Measurements from ENCODE around the gene PRKCB. TPM values are rescaled to one million over a fixed set of nuclear protein-coding genes. Genes with fewer than 3 reads are reported as not detected.

PRKCB gene
- total RNA-seq, 4 donors from 2014 or later, result 2.0 to 8.6 (median 4.0) TPM

DNA sequence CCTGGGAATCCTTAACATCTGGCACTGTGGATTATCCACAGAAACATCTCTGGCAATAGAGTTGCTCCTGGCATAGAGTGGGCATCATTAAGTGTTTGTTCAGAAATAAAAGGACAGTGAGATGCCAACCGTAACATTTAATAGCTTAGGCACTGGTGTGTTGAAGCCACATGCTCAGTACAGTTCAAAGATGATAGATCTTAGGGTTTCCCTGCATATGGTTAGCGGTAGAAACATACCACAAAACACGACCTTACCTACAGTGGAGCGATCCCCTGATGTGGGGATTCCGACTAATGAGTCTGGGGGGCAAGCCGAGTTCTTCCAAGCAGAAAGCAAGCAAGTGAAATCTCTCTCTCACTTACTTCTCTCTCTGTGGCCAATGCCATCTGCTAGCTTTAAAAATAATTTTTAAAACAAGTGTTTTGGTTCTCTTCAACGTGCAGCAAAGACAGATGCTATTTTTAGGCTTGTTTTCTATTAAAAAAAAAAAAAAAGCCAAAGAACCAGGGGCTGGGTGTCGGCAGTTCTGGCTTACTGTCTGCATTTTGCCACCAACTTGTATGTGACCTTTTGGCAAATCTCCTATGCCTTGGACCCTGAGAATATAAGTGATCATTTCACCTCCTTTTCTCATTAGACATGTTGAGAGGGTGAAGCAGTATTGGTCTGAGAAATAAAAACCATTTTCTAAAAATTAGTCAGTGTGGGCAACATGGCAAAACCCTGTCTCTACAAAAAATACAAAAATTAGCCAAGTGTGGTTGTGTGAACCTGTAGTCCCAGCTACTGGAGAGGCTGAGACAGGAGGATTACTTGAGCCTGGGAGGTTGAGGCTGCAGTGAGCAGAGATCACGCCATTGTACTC is 331.1 kb downstream of the PRKCB start:
- Histone ChIP-seq H3K4me3 (replicated peaks in 1 of 3) (no peak overlapping the region), H3K27ac (no peak overlapping the region), H3K9me3 (no peaks in the 10 kb centered on the region), H3K36me3 (no peaks in the 10 kb centered on the region), H3K27me3 (no peaks in the 10 kb centered on the region), H3K4me1 (no peaks in the 10 kb centered on the region)
- WGBS, 2 donors, result 85% methylated on average over 9 of the region's 9 CpGs
- DNase-seq, result no peak
- intact Hi-C loops (cut with DNase I), result no loop called here
- TF ChIP-seq POLR2A (IDR thresholded peaks at IDR 0.05), result no peak
- TF ChIP-seq, protein P1, sequence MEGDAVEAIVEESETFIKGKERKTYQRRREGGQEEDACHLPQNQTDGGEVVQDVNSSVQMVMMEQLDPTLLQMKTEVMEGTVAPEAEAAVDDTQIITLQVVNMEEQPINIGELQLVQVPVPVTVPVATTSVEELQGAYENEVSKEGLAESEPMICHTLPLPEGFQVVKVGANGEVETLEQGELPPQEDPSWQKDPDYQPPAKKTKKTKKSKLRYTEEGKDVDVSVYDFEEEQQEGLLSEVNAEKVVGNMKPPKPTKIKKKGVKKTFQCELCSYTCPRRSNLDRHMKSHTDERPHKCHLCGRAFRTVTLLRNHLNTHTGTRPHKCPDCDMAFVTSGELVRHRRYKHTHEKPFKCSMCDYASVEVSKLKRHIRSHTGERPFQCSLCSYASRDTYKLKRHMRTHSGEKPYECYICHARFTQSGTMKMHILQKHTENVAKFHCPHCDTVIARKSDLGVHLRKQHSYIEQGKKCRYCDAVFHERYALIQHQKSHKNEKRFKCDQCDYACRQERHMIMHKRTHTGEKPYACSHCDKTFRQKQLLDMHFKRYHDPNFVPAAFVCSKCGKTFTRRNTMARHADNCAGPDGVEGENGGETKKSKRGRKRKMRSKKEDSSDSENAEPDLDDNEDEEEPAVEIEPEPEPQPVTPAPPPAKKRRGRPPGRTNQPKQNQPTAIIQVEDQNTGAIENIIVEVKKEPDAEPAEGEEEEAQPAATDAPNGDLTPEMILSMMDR (IDR thresholded peaks at IDR 0.05), result no peak

DNA sequence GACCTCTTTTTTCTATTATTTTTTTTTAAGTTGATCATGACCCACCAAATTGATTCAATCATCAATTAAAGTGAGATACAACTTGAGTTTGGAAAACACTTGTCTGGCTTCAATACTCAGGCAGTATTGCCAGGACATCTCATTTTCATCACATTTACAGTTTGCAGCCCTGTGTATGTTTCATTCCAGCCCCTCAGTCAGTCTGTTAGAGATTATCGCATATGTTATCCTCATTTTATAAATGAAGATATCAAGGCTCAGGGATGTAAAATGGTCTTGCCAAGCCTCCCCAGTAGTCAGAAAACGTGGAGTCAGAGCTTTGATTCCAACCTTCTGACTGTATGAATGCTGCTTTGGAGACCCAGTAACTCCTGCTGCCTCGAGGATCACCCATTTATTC is 333.1 kb downstream of the PRKCB start:
- H3K27ac ChIP-seq, result no peak overlapping the region
- H3K9me3 ChIP-seq, result no peaks in the 10 kb centered on the region
- WGBS, 2 donors, result 75 to 85% methylated on average over 3 of the region's 3 CpGs
- no peaks in the 10 kb centered on the region for H3K36me3 ChIP-seq
- DNase-seq, result no peak
- intact Hi-C loops (cut with DNase I), result no loop called here
- H3K4me1 ChIP-seq, result no peaks in the 10 kb centered on the region
- no peak overlapping the region for H3K4me3 ChIP-seq (replicated peaks in 1 of 3)
- no peak for TF ChIP-seq POLR2A (IDR thresholded peaks at IDR 0.05)
- TF ChIP-seq, protein P1 (IDR thresholded peaks at IDR 0.05), result no peak
- no peaks in the 10 kb centered on the region for H3K27me3 ChIP-seq

DNA sequence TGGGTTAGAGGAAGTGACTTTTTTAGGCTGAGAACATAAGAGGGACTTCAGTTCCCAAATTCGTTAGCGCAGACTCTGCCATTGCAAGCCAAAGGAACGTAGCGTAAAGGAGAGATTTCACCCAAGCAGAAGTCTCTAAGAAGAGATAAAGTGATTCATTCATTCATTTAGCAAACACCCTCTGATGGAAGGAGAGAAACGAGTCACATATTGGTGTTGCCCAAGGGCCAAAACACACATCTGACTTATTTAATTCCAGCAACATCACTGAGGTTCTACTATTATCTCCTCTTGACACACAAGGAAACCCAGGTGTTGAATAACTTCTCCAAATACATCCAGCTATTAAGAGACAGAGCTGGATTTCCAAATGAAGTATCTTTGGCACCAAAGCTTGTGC is 334.6 kb downstream of the PRKCB start:
- no peaks in the 10 kb centered on the region for H3K9me3 ChIP-seq
- H3K36me3 ChIP-seq, result no peaks in the 10 kb centered on the region
- no peak for DNase-seq
- TF ChIP-seq POLR2A (IDR thresholded peaks at IDR 0.05), result no peak
- TF ChIP-seq, protein P1 (IDR thresholded peaks at IDR 0.05), result no peak
- intact Hi-C loops (cut with DNase I), result no loop called here
- H3K4me3 ChIP-seq (replicated peaks in 1 of 3), result no peak overlapping the region
- no peak overlapping the region for H3K27ac ChIP-seq
- 88 to 91% methylated on average over 5 of the region's 5 CpGs for WGBS, 2 donors
- H3K27me3 ChIP-seq, result no peaks in the 10 kb centered on the region
- no peaks in the 10 kb centered on the region for H3K4me1 ChIP-seq

DNA sequence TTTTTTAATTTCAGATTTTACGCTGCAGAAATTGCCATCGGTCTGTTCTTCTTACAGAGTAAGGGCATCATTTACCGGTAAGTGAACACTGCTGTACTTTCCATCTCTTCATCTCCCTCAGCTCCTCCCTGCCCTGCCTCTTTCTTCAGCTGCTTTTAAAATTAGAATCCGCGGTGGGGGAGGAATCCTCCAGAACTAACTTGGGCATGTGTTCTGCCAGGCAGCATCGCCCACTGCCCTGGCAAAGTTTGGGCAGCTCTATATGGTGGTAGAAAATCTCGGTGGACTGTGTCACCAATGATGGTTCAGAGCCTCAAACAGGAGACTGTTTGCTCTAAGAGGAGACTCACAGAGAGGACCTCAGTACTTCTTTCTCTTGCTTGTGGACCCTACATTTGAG is 338.7 kb downstream of the PRKCB start:
- Histone ChIP-seq H3K36me3 (no peaks in the 10 kb centered on the region), H3K9me3 (no peaks in the 10 kb centered on the region), H3K27ac (no peak overlapping the region), H3K4me1 (no peaks in the 10 kb centered on the region), H3K27me3 (no peaks in the 10 kb centered on the region), H3K4me3 (replicated peaks in 1 of 3) (no peak overlapping the region)
- 93 to 97% methylated on average over 7 of the region's 7 CpGs for WGBS, 2 donors
- TF ChIP-seq, protein P1 (IDR thresholded peaks at IDR 0.05), result no peak
- no peak for TF ChIP-seq POLR2A (IDR thresholded peaks at IDR 0.05)
- DNase-seq, result no peak
- intact Hi-C loops (cut with DNase I), result no loop called here

DNA sequence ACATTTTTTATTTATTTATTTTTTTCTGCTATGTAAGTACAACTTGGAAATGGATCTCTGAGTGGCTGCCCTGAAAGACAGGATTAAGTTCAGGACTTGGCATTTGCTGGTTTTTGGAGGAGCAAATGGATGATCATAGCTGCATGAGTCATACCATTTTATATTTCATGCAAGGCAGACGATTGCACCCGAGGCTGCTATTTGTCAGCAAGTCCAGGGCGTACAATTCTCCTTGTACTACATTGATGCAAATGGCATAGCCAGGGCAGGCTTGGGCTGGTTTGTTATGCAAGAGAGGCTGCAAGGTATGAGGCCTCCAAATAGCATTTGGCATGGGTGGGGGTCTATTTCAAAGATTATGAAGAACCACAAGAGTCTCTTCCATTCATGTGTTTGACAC is 339.2 kb downstream of the PRKCB start:
- Histone ChIP-seq H3K27me3 (no peaks in the 10 kb centered on the region), H3K4me3 (replicated peaks in 1 of 3) (no peak overlapping the region), H3K36me3 (no peaks in the 10 kb centered on the region), H3K4me1 (no peaks in the 10 kb centered on the region), H3K27ac (no peak overlapping the region), H3K9me3 (no peaks in the 10 kb centered on the region)
- TF ChIP-seq POLR2A (IDR thresholded peaks at IDR 0.05), result no peak
- TF ChIP-seq, protein P1 (IDR thresholded peaks at IDR 0.05), result no peak
- DNase-seq, result no peak
- intact Hi-C loops (cut with DNase I), result no loop called here
- WGBS, 2 donors, result 92 to 97% methylated on average over 3 of the region's 3 CpGs

Measured in thyroid gland (tissue), 4 donors.